ENCODE measurements around the gene USH1G.
"Not testable (repeated sequence)": the region's sequence is repeated elsewhere in the genome, so short reads cannot be mapped to it uniquely, and the experiment has no call there.

The USH1G gene

GRCh38 chr17:74916851-74917199 lies 6.2 kb downstream of the USH1G start:
- no peak for TF ChIP-seq CTCF (IDR thresholded peaks at IDR 0.05; ENCODE audit: low read depth, low read length, missing control alignments)
- H3K4me3 ChIP-seq (replicated peaks; ENCODE audit: low read depth, low read length): no peak overlapping the region
- no peak for DNase-seq (ENCODE audit: extremely low read depth, low read depth)

- TF ChIP-seq CTCF (IDR thresholded peaks at IDR 0.05; ENCODE audit: low read depth, low read length, missing control alignments): no peak
- no peak for DNase-seq (ENCODE audit: extremely low read depth, low read depth)
- H3K4me3 ChIP-seq (replicated peaks; ENCODE audit: low read depth, low read length): no peak overlapping the region
Observed at GRCh38 chr17:74916136-74916850, 6.8 kb downstream of the USH1G start.

DNA sequence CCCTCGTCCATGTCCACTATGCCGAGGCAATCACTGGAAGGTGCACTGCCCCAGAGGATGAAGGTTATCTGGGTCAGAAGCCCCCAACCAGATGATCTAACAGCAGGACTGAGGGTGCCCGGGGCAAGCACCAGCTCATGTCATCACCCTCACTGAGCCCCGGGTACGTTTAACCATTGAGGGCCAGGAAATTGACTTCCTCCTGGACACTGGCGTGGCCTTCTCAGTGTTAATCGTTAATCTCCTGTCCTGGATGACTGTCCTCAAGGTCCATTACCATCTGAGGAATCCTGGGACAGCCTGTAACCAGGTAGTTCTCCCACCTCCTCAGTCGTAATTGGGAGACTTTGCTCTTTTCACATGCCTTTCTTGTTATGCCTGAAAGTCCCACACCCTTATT lies 11.6 kb downstream of the USH1G start:
- H3K4me3 ChIP-seq (replicated peaks; ENCODE audit: low read depth, low read length); DNase-seq (ENCODE audit: extremely low read depth, low read depth): not testable (repeated sequence)

DNA sequence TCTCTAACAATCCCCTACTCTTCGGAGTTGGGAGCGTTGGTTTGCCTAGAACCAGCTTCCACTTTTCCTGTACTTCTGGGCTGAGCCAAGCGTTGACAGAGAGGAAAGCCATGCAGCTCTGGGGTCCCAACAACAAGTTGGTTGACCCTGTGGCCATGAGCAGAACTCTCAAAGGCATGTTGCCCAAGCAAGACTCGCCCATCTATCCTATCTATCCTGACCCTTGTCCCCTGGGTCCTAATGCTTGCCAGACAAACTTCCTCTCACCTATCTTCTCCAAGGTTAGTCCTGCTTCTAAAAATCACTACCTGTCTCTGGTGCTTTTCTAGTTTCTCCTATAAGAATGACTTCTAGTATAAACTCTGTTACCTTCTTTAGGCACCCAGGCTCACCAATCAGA lies 14.0 kb downstream of the USH1G start:
- not testable (repeated sequence) for DNase-seq (ENCODE audit: extremely low read depth, low read depth); H3K4me3 ChIP-seq (replicated peaks; ENCODE audit: low read depth, low read length)

DNA sequence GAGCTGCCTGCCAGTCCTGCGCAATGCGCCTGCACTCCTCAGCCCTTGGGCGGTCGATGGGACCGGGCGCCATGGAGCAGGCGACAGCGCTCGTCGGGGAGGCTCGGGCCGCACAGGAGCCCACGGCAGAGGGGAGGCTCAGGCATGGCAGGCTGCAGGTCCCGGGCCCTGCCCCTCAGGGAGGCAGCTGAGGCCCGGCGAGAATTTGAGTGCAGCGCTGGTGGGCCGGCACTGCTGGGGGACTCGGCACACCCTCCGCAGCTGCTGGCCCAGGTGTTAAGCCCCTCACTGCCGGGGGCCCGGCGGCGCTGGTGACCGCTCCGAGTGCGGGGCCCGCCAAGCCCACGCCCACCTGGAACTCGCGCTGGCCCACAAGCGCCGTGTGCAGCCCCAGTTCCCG lies 16.0 kb downstream of the USH1G start:
- no peak overlapping the region for H3K4me3 ChIP-seq (replicated peaks; ENCODE audit: low read depth, low read length)
- TF ChIP-seq CTCF (IDR thresholded peaks at IDR 0.05; ENCODE audit: low read depth, low read length, missing control alignments): no peak
- no peak for DNase-seq (ENCODE audit: extremely low read depth, low read depth)

DNA sequence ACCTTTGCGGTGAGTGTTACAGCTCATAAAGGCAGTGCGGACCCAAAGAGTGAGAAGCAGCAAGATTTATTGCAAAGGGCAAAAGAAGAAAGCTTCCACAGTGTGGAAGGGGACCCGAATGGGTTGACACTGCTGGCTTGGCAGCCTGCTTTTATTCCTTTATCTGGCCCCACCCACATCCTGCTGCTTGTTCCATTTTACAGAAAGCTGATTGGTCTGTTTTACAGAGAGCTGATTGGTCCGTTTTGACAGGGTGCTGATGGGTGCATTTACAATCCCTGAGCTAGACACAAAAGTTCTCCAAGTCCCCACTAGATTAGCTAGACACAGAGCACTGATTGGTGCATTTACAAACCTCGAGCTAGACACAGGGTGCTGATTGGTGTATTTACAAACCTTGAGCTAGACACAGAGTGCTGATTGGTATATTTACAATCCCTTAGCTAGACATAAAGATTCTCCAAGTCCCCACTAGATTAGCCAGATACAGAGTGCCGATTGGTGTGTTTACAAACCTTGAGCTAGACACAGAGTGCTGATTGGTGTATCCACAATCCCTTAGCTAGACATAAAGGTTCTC lies 16.8 kb downstream of the USH1G start:
- DNase-seq (ENCODE audit: extremely low read depth, low read depth); H3K4me3 ChIP-seq (replicated peaks; ENCODE audit: low read depth, low read length): not testable (repeated sequence)

DNA sequence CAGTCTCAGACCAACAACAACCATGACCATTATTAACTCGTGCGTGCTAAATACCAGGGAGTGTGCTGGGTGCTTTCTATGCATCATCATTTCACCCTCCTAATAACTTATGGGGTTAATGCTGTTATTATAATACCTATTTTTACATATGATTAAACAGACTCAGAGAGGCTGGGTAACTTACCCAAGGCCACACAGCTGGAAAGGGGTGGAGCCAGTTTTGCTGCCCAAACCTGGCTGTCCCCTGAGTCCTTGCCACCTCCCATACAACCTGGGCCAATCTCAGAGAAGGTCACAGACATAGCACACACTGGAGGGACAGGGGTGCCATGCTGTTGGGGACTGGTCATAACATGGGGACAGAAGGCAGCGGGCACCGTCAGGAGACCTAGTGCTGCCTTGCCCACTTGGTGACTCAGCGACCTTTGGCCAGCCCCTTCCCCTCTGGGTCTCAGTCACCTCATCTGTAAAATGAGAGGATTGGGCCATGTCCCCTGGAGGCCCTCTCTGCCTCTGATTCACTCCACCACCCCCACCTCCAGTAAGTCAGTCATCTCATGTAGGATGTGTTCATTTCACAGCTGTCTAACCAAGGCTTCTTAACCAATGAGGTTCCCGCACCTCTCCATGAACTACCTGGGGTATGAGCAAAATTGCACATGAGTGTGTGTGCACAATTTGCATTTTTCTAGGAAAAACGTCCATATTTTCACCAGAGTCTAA lies 18.2 kb downstream of the USH1G start:
- TF ChIP-seq CTCF (IDR thresholded peaks at IDR 0.05; ENCODE audit: low read depth, low read length, missing control alignments): no peak
- no peak overlapping the region for H3K4me3 ChIP-seq (replicated peaks; ENCODE audit: low read depth, low read length)
- DNase-seq (ENCODE audit: extremely low read depth, low read depth): no peak

- no peak overlapping the region for H3K4me3 ChIP-seq (replicated peaks; ENCODE audit: low read depth, low read length)
- no peak for DNase-seq (ENCODE audit: extremely low read depth, low read depth)
- TF ChIP-seq CTCF (IDR thresholded peaks at IDR 0.05; ENCODE audit: low read depth, low read length, missing control alignments): no peak
Observed at GRCh38 chr17:74903671-74904070, 19.4 kb downstream of the USH1G start.
